ACC112 (cell line): Measurements from ENCODE around the gene C17orf100.
A peak's percentile ranks its signal among the peaks of the same experiment; 100 is the strongest.
"Not testable (repeated sequence)": the region's sequence is repeated elsewhere in the genome, so short reads cannot be mapped to it uniquely, and the experiment has no call there.

Experiments
- H2AFZ ChIP-seq: fragments of 200-600 bp; sonication (generic); one replicate; pipeline ENCODE4 v1.6.0; 2017; ENCODE audit warnings: antibody characterized with exemption, low read length; ENCODE audit not compliant: unreplicated experiment
- H3K27ac ChIP-seq: fragments of 200-600 bp; sonication (generic); 2 replicates; pipeline ENCODE4 v1.5.1; 2014; ENCODE audit warnings: low read depth, mild to moderate bottlenecking, antibody characterized with exemption, low read length, moderate library complexity
- H3K27me3 ChIP-seq: fragments of 200-600 bp; sonication (generic); 2 replicates; pipeline ENCODE4 v1.6.1; 2014; ENCODE audit warnings: mild to moderate bottlenecking, antibody characterized with exemption, low read length, moderate library complexity, mixed read lengths; ENCODE audit not compliant: insufficient read depth
- H3K36me3 ChIP-seq: fragments of 200-600 bp; sonication (generic); 2 replicates; pipeline ENCODE4 v1.6.1; 2016; ENCODE audit warnings: mild to moderate bottlenecking, antibody characterized with exemption, low read length, moderate library complexity, mixed read lengths; ENCODE audit not compliant: insufficient read depth
- H3K4me1 ChIP-seq: fragments of 200-600 bp; sonication (generic); one replicate; pipeline ENCODE4 v1.6.1; 2016; ENCODE audit warnings: low read length, mixed read lengths; ENCODE audit not compliant: insufficient read depth, unreplicated experiment, control insufficient read depth
- H3K4me3 ChIP-seq: fragments of 200-600 bp; sonication (generic); 2 replicates; pipeline ENCODE4 v1.5.1; 2014; ENCODE audit warnings: mild to moderate bottlenecking, low read depth, low read length
- H3K79me2 ChIP-seq: fragments of 200-600 bp; sonication (generic); one replicate; pipeline ENCODE4 v1.6.0; 2016; ENCODE audit warnings: low read length; ENCODE audit not compliant: control insufficient read depth, unreplicated experiment, insufficient read depth

Gene C17orf100

GRCh38 chr17:6641247-6641863, 10.2 kb upstream of the C17orf100 start:
- H3K79me2 ChIP-seq = peaks cover 51% of the 10 kb centered on the region

GRCh38 chr17:6642592-6642991, 9.0 kb upstream of the C17orf100 start:
- Histone ChIP-seq H2AFZ (no peak overlapping the region), H3K4me1 (peaks cover 28% of the 10 kb centered on the region), H3K27ac (peak overlapping the region; percentile 36), H3K27me3 (no peaks in the 10 kb centered on the region), H3K36me3 (peaks cover 12% of the 10 kb centered on the region; the same call in 1 of the 2 replicates), H3K79me2 (peaks cover 58% of the 10 kb centered on the region), H3K4me3 (peak overlapping the region; percentile 81)

More at GRCh38 chr17:6641247-6641863, 10.2 kb upstream of the C17orf100 start:
- no peaks in the 10 kb centered on the region for H3K27me3 ChIP-seq
- H3K36me3 ChIP-seq = peaks cover 12% of the 10 kb centered on the region; the same call in 1 of the 2 replicates
- peak overlapping the region; percentile 34 for H3K27ac ChIP-seq
- H3K4me1 ChIP-seq = peaks cover 28% of the 10 kb centered on the region
- no peak overlapping the region for H2AFZ ChIP-seq
- H3K4me3 ChIP-seq = peak overlapping the region; percentile 81

DNA sequence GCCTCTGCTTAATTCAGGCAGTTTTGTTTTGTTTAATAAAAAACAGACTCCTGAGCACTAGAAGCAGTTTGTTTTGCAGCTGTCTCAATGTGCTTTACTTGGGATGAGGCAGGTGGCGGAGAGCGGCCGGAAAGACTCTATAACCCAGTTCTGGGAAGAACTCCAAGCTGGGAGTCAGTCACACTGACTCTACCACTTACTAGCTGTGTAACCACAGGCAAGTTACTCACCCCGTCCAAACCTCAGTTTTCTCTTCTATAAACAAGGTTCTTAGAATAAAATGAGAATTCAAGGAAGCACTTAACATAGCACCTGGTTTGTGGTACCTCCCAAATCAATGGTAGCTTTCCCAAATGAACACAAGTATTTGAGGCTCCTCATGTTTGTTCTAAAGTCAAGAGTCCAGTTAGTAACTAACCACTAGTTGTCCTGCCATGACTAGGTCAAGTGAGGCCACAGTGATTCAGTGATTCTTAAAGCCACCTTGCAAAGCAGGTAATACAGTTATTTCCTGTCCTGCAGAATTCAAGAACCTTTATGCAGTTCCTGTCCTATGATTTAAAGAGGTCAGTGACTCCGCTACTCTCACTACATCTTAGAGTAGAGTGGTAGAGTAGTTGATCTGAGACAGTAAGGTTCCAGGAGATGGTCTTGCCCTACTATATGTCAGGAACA, 8.0 kb upstream of the C17orf100 start:
- Histone ChIP-seq H2AFZ (no peak overlapping the region), H3K36me3 (peaks cover 12% of the 10 kb centered on the region; the same call in 1 of the 2 replicates), H3K4me1 (peaks cover 28% of the 10 kb centered on the region), H3K27me3 (no peaks in the 10 kb centered on the region), H3K4me3 (no peak overlapping the region), H3K79me2 (peaks cover 66% of the 10 kb centered on the region), H3K27ac (no peak overlapping the region)

DNA sequence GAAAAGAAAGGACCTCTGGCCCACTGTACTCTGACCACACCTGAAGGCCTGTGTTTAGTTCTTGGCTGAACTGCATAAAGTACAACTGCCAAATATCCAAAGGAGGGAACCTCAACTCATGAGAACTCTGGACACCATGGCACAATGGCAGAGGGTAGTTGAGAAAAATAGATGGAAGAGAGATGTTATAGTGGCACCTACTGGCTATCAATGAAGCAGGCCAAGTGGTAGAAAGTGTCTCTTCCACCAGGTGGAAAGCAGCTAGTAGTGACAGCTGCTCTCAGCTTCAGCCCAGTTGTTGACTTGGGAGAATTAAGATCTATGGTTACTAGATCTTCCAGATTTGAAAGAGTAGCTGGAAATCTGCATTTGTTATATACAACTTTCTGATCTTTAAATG, 3.4 kb upstream of the C17orf100 start:
- H3K4me1 ChIP-seq = peaks cover 17% of the 10 kb centered on the region
- H3K27me3 ChIP-seq = no peaks in the 10 kb centered on the region
- H3K4me3 ChIP-seq = no peak overlapping the region
- H3K79me2 ChIP-seq = peaks cover 71% of the 10 kb centered on the region
- H2AFZ ChIP-seq = no peak overlapping the region
- H3K36me3 ChIP-seq = peaks cover 12% of the 10 kb centered on the region; the same call in 1 of the 2 replicates
- H3K27ac ChIP-seq = no peak overlapping the region

- H3K27ac ChIP-seq = peak overlapping the region; percentile 97
- H3K36me3 ChIP-seq = no peaks in the 10 kb centered on the region
- peaks cover 55% of the 10 kb centered on the region for H3K79me2 ChIP-seq
- H3K4me1 ChIP-seq = peaks cover 24% of the 10 kb centered on the region
- H2AFZ ChIP-seq = peak overlapping the region; percentile 97
- peak overlapping the region; percentile 96 for H3K4me3 ChIP-seq
- H3K27me3 ChIP-seq = peaks cover 12% of the 10 kb centered on the region; the same call in 1 of the 2 replicates
Measured at GRCh38 chr17:6651919-6652452, 424 bp downstream of the C17orf100 start.

GRCh38 chr17:6654841-6655731, 3.5 kb downstream of the C17orf100 start:
- H3K4me3 ChIP-seq = peak overlapping the region; percentile 30; the same call in 1 of the 2 replicates
- H2AFZ ChIP-seq = no peak overlapping the region
- H3K27me3 ChIP-seq = peaks cover 26% of the 10 kb centered on the region
- no peaks in the 10 kb centered on the region for H3K36me3 ChIP-seq
- no peak overlapping the region for H3K27ac ChIP-seq
- H3K4me1 ChIP-seq = peaks cover 22% of the 10 kb centered on the region
- H3K79me2 ChIP-seq = peaks cover 26% of the 10 kb centered on the region

DNA sequence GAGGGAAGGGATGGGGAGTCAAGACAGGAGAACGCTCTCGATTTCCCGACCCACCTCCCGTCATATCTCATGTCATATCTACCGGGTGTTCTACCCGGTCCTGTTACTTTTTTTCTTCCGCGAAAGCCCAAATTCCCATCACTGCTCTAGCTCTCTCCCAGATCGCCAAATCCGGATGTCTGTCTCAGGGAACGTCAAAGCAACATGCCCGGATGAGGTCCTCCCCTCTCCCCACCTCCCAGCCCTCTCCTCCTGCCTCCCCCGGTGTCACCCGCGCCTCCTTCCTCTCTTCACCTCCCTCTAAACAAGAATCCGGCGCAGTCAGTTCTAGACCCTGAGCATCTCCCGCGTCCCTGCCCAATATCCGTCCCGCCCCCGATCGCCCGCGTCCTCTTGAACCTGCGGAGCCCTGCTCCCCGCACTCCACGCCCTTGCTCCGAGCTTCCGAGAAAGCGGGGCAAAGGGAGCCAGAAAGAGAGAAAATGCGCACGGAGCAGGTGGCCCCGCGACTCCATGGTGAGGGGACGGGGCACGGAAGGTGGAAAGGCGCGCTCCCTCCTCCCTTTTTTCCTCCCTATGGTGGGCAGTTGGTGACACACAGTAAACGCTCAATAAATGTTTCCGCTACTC, 4.3 kb downstream of the C17orf100 start:
- not testable (repeated sequence) for H2AFZ ChIP-seq, H3K27ac ChIP-seq, H3K36me3 ChIP-seq
- peaks cover 20% of the 10 kb centered on the region for H3K79me2 ChIP-seq
- peak overlapping the region; percentile 30; the same call in 1 of the 2 replicates for H3K4me3 ChIP-seq
- H3K27me3 ChIP-seq = peaks cover 31% of the 10 kb centered on the region
- peaks cover 18% of the 10 kb centered on the region for H3K4me1 ChIP-seq

- H2AFZ ChIP-seq, H3K36me3 ChIP-seq, H3K27ac ChIP-seq: not testable (repeated sequence)
- H3K4me1 ChIP-seq = peaks cover 18% of the 10 kb centered on the region
- H3K27me3 ChIP-seq = peaks cover 35% of the 10 kb centered on the region
- H3K79me2 ChIP-seq = peaks cover 12% of the 10 kb centered on the region
- peak overlapping the region; percentile 50 for H3K4me3 ChIP-seq
Measured at GRCh38 chr17:6656797-6657632, 5.5 kb downstream of the C17orf100 start.

DNA sequence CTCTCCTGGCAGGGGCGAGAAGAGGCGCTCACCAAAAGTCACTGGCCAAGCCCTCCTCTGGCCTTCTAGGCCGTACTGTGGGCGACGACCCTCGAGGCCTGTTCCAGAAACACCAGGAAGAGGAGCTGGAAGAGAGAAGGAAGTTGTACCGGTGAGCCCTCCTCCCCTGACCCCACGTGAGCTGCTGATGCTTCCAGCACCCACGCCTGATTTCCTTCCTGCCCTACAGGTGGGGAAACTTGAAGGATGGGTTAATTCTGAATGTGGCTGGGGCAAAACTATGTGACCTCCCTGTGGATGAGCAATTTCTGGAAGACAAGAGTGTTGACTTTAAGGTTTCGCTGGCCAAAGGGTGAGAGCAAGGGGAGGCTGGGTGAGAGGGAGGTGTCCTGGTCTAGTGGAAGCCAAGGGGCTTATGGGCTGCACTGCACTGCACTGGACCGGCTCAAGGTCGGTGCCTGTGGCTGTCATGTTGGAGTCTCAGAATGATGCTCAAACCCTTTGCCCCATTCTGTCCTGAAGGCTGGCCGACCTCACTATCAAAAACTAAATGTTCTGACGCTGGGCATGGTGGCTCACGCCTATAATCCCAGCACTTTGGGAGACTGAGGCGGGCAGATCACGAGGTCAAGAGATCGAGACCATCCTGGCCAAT, 6.2 kb downstream of the C17orf100 start:
- Histone ChIP-seq H3K27me3 (peaks cover 39% of the 10 kb centered on the region), H3K36me3 (no peaks in the 10 kb centered on the region), H3K79me2 (peaks cover 7% of the 10 kb centered on the region), H3K27ac (no peak overlapping the region), H2AFZ (no peak overlapping the region), H3K4me3 (no peak overlapping the region), H3K4me1 (peaks cover 18% of the 10 kb centered on the region)
